Fibroblast of peridontal ligament (primary cell): Measurements from ENCODE around the gene PCBD2.
A peak's percentile ranks its signal among the peaks of the same experiment; 100 is the strongest.
"Not testable (repeated sequence)": the region's sequence is repeated elsewhere in the genome, so short reads cannot be mapped to it uniquely, and the experiment has no call there.

ENCODE experiments used
- DNase-seq: peaks from one replicate; pipeline ENCODE4 v3.0.0-alpha.2; 2010; ENCODE audit errors: extremely low read depth

The PCBD2 gene

DNA sequence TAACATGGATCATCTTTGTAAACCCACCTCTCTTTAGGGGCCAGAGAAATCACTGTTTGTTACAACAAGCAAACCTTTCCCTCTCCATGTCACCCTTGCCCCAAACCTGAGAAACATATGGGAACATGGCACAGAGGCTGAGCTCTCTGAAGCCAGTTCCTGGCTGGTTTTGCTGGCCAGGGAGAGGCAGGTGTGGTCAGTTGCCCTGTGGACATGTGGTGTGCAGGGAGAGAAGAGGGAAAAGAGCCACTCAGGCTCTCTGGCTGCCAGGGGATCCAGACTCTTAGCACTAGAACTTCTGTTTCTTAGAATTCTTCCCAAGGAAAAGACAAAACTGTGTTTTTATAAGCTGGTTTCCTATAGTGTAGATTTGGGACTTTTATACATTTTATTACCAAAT is 58.2 kb downstream of the PCBD2 start:
- no peak for DNase-seq

- DNase-seq = no peak
Measured at GRCh38 chr5:134964359-134965270, 59.7 kb downstream of the PCBD2 start.

GRCh38 chr5:134965271-134965825 is 60.4 kb downstream of the PCBD2 start:
- no peak for DNase-seq

GRCh38 chr5:134967607-134968006 is 62.7 kb downstream of the PCBD2 start, which contains the start of gene CATSPER3:
CATSPER3 (plus strand) TSS chr5:134967907; CDS start chr5:134967992, 85 bp downstream.
- DNase-seq = no peak

- DNase-seq = no peak
Measured at GRCh38 chr5:134968055-134968454, 63.1 kb downstream of the PCBD2 start.

GRCh38 chr5:134969166-134969565 is 64.2 kb downstream of the PCBD2 start:
- DNase-seq = no peak

DNA sequence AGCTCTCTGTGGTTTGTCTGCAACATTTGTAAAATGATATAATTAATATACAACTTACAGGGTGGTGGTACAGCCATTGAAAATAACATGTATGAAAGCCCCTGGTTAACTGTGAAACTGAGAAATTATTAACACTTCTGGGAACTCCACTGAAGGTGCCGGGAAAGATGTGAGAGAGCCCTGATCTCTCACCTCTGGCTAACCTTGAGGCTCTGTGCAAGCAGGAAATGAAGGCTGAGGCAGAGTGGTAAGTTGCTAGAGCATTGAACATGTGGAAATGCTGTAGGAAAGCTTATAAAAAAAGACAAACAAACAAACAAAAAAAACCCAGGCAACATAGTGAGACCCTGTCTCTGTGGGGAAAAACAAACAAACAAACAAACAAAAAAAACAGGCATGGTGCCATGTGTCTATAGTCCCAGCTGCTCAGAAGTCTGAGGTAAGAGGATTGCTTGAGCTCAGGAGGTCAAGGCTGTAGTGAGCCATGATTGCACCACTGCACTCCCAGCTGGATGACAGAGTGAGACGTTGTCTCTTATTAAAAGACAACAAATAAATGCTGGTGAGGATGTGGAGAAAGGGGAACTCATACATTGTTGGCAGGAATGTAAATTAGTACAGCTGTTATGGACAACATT is 70.3 kb downstream of the PCBD2 start:
- no peak for DNase-seq

- no peak for DNase-seq
Measured at GRCh38 chr5:134975843-134976242, 70.9 kb downstream of the PCBD2 start.

DNA sequence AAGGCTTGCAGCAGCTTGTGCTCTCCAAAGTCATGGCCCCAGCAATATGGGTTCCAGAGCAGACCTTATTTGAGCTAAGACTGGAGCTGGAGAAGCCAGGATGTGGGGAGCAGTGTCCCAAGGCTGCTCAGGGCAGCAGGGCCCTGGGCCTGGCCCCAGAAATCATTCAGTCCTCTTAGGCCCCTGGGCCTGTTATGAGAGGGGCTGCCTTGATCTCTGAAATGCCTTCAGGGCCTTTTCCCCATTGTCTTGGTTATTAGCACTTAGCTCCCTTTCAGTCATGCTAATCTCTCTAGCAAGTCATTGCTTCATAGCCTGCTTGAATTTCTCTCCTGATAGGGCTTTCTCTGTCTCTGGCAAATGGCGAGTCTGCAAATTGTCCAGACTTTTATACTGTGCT is 71.9 kb downstream of the PCBD2 start:
- no peak for DNase-seq

- no peak for DNase-seq
Measured at GRCh38 chr5:134979416-134979815, 74.5 kb downstream of the PCBD2 start.

GRCh38 chr5:134982230-134982629 is 77.3 kb downstream of the PCBD2 start:
- DNase-seq = no peak

DNA sequence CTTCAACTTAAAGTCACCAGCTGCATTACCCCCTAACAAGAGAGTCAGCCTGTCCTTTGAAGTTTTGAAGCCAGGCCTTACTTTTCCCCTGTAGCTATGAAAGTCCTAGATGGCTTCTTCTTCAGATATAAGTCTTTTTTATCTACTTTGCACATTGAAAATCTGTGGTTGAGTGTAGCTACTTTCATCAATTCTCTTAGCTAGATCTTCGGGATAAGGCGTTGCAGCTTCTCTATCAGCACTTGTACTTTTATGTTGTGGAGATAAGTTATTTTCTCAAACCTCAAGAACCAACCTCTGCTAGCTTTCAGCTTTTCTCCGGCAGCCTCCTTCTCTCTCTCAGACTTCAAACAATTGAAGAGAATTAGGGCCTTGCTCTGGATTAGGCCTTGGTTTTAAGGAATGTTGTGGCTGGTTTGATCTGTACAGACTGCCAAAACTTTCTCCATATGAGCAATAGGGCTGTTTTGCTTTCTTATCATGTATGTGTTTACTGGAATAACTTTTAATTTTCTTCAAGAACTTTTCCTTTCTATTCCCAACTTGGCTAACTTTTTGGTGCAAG is 84.4 kb downstream of the PCBD2 start:
- peak; percentile 64 for DNase-seq

DNA sequence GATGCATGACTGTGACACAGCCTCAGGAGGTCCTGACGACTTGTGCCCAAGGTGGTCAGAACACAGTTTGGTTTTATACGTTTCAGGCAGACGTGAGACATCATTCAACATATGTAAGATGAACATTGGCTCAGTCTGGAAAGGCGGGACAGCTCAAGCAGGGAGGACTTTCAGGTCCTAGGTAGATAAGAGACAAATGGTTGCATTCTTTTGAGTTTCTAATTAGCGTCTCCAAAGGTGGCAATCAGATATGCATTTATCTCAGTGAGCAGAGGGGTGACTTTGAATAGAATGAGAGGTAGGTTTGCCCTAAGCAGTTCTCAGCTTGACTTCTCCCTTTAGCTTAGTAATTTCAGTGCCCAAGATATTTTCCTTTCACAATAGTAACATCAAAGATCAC is 85.3 kb downstream of the PCBD2 start:
- not testable (repeated sequence) for DNase-seq

DNA sequence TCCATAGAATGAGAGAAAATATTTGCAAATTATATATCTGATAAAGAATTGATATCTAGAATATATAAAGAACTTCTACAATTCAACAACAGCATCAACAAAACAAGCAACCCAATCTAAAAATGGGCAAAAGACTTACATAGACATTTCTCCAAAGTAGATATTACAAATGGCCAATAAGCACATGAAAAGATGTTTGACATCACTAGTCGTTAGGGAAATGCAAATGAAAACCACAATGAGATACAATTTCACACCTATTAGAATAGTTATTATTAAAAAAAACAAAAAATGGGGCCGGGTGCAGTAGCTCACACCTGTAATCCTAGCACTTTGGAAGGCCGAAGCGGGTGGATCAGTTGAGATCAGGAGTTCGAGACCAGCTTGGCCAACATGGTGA is 87.2 kb downstream of the PCBD2 start:
- no peak for DNase-seq

- DNase-seq = no peak
Measured at GRCh38 chr5:134993161-134993560, 88.2 kb downstream of the PCBD2 start.

DNA sequence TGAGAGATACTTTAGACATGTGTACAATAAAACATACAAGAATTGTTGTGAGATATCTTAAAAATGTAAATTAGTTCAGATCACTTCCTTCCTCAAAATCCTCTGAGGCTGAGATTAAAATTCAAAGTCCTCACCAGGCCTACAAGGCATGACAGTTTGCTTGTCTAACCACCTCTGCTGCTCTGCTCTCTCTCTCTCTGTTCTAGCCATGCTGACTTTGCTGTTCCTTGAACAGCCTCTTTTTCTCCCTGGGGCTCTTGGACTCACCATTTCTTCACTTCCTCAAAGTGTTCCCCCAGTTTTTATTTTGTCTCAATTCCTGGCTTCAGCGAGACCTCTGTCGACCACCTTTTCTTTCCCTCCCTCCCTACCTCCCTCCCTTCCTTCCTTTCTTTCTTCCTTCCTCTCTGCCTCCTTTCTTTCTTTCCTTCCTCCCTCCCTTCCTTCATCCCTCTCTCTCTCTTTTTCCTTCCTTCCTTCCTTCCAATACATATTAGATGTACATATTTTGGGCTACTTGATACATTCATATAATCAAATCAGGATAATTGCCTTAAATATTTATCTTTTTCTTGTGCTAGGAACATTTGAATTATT is 89.7 kb downstream of the PCBD2 start:
- DNase-seq = no peak

DNA sequence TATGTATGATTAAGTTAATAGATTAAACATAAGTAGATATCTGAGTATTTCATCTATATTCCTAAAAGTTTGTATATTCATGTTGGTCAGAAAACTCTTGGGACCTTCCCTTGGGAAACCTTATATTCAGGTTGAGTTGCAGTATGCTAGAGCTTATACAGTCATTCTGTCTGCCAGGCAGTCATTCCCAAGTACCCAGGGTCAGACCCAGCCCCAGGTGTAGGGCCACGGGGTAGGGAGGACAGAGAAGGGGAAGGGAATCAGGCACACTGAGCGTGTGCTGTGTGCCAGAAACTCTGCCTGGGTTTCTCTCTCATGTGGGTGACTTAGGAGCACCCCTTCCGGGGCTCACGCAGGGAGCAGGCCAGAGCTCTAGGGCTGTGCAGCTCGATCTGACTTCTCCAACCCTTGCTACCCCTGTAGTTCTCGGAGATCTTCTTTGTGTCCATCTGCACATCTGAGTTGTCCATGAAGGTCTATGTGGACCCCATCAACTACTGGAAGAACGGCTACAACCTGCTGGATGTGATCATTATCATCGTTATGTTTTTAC is 91.0 kb downstream of the PCBD2 start:
- DNase-seq = no peak

- no peak for DNase-seq
Measured at GRCh38 chr5:134997015-134997414, 92.1 kb downstream of the PCBD2 start.

- not testable (repeated sequence) for DNase-seq
Measured at GRCh38 chr5:134998068-134998467, 93.1 kb downstream of the PCBD2 start.

- no peak for DNase-seq
Measured at GRCh38 chr5:135004376-135004775, 99.4 kb downstream of the PCBD2 start.

DNA sequence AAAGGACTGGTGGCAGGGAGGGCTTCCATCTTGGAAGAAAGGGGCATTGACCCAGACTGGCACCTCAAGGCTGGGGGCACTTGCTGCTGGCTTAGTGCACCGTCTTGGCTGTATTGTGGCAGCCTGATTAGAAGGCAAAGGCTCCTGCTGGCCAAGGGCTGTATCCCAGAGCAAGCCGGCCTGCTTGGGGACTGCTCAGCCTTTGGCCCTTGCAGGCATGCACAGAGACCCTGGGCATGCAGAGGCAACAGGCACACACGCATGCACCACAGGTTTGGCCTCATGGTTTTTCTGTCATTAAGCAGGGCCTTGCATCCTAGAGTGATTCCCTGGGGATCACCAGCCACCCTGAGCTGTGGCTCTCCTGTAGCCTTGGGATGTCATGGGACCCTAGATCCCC is 100.1 kb downstream of the PCBD2 start:
- DNase-seq = no peak

DNA sequence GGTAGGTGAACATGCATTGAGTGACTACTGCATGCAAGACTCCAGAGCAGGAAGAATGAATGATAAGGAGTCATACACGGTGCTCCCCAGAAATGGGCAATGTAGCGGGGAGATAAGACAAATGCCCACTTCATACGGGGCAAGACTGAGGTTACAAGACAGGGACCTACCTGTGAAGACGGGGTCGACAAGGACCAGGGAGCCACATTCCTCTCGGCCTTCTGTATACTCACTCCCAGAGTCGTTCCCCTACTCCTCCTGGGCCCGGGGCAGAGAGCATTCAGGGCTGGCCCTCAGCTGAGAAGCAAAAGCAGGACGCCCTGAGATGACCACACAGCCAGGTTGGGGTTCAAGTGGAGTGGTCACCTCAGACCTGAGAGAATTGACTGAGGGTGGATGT is 102.4 kb downstream of the PCBD2 start:
- DNase-seq = no peak
